K562 (cell line): ENCODE data around the gene EIF4E1B. TPM values are rescaled to one million over a fixed set of nuclear protein-coding genes. Genes with fewer than 3 reads are reported as not detected.

Experiments
- ATAC-seq: fragments of 200-7000 bp; cut with Tn5 transposase; 3 replicates; pipeline ENCODE4 v1.9.1; 2020; ENCODE audit warnings: moderate library complexity
- BruUV-seq: library from RNA; stranded (reverse); fragments of 400-500 nt; replicated peaks from 2 replicates; lab custom pipeline; 2021; lab: Mats Ljungman, UMichigan
- CTCF ChIA-PET: fragments of 300-600 bp; formaldehyde crosslinking; extraction: SDS; loops from one replicate; lab custom pipeline; 2021; ENCODE audit warnings: low intra/inter-chr PET ratio; lab: Yijun Ruan, JAX
- POLR2A ChIA-PET: fragments of 300-600, 350-650 bp; sonication (Branson Sonifier 250); formaldehyde crosslinking; extraction: SDS; loops from one replicate; lab custom pipeline; 2021; ENCODE audit warnings: antibody characterized with exemption, inconsistent platforms; lab: Yijun Ruan, JAX
- DNase-seq, 4 experiments: peaks; one replicate each; pipeline versions ENCODE4 v3.0.0 to v3.0.0-alpha.2; 2011 to 2018; ENCODE audit warnings: low spot score in 3 of 4, mixed read lengths in 3 of 4; ENCODE audit errors: extremely low read depth in 1 of 4
- FAIRE-seq: peaks from 2 replicates; lab custom pipeline; 2011; peaks lifted over from hg19 to GRCh38; lab: Jason Lieb, UNC
- H2AFZ ChIP-seq: 2 replicates; pipeline ENCODE4 v1.6.0; 2011; ENCODE audit warnings: low read depth, low read length, control low read depth, inconsistent platforms
- H3K27ac ChIP-seq: fragments of 200-600 bp; 3 replicates; pipeline ENCODE4 v1.8.0; 2011; ENCODE audit warnings: low read depth, mild to moderate bottlenecking, control low read depth, inconsistent platforms, low read length, moderate library complexity, mixed read lengths; ENCODE audit errors: extremely low read depth
- H3K27me3 ChIP-seq, 2 experiments: fragments of 300-600 bp in 1 of 2; 2 replicates in 1 of 2; 3 replicates in 1 of 2; pipeline versions ENCODE4 v1.6.0 to v1.8.0; 2011; ENCODE audit warnings: inconsistent platforms in 2 of 2, low read length in 2 of 2, mild to moderate bottlenecking in 1 of 2, mixed read lengths in 1 of 2, moderate library complexity in 1 of 2; ENCODE audit not compliant: control insufficient read depth in 2 of 2, insufficient read depth in 2 of 2
- H3K36me3 ChIP-seq: fragments of 300-600 bp; 3 replicates; pipeline ENCODE4 v1.8.0; 2011; ENCODE audit warnings: mild to moderate bottlenecking, low read length, inconsistent platforms; ENCODE audit not compliant: control insufficient read depth, insufficient read depth
- H3K4me1 ChIP-seq, 2 experiments: fragments of 200-600 bp in 1 of 2; replicated peaks in 1 of 2; 2 replicates in 1 of 2; 3 replicates in 1 of 2; pipeline versions ENCODE4 v1.5.1 to v1.8.0; 2011; ENCODE audit warnings: inconsistent platforms in 2 of 2, low read length in 2 of 2, mild to moderate bottlenecking in 1 of 2, mixed read lengths in 1 of 2, moderate library complexity in 1 of 2; ENCODE audit not compliant: control insufficient read depth in 2 of 2, insufficient read depth in 2 of 2
- H3K4me2 ChIP-seq: 2 replicates; pipeline ENCODE4 v1.6.1; 2011; ENCODE audit warnings: low read length, control low read depth, inconsistent platforms, mixed read lengths; ENCODE audit not compliant: insufficient read depth
- H3K4me3 ChIP-seq: fragments of 200-600 bp; sonication (generic), shearing (Covaris generic); 2 replicates; pipeline ENCODE4 v1.5.1; 2016; ENCODE audit warnings: control low read depth, inconsistent platforms
- H3K79me2 ChIP-seq: fragments of 200-600 bp; 3 replicates; pipeline ENCODE4 v1.8.0; 2011; ENCODE audit warnings: low read length, inconsistent platforms; ENCODE audit not compliant: control insufficient read depth, insufficient read depth
- H3K9ac ChIP-seq, 2 experiments: 2 replicates each; pipeline versions ENCODE4 v1.6.0 to v1.6.1; 2011; ENCODE audit warnings: low read depth in 2 of 2, low read length in 2 of 2, control low read depth in 1 of 2, inconsistent platforms in 1 of 2, mild to moderate bottlenecking in 1 of 2, mixed read lengths in 1 of 2; ENCODE audit not compliant: insufficient read depth in 1 of 2
- H3K9me1 ChIP-seq: one replicate; pipeline ENCODE4 v1.6.0; 2011; ENCODE audit warnings: inconsistent platforms, mild to moderate bottlenecking, low read length, moderate library complexity; ENCODE audit not compliant: control insufficient read depth, insufficient read depth
- H3K9me3 ChIP-seq: replicated peaks from 2 replicates; pipeline ENCODE4 v1.5.1; 2011; ENCODE audit warnings: low read depth, low read length, inconsistent platforms; ENCODE audit not compliant: control insufficient read depth, insufficient read depth
- H4K20me1 ChIP-seq: replicated peaks from 2 replicates; pipeline ENCODE4 v1.6.1; 2011; ENCODE audit warnings: low read length, inconsistent platforms, mixed read lengths; ENCODE audit not compliant: control insufficient read depth, insufficient read depth
- CBX3 ChIP-seq, 2 experiments: IDR thresholded peaks; 1 replicate in 1 of 2; 2 replicates in 1 of 2; pipeline ENCODE4 v1.6.1; 2012; ENCODE audit warnings: inconsistent platforms in 2 of 2, low read length in 2 of 2, borderline replicate concordance in 1 of 2, control low read depth in 1 of 2
- CEBPB ChIP-seq: fragments of 450-650 bp; IDR thresholded peaks from 2 replicates; pipeline ENCODE4 v1.6.1; 2016; ENCODE audit warnings: missing genetic modification characterization, missing compliant biosample characterization
- GATAD2A ChIP-seq: fragments of 450-650 bp; IDR thresholded peaks from 2 replicates; pipeline ENCODE4 v1.6.1; 2017
- HCFC1 ChIP-seq: IDR thresholded peaks from 2 replicates; pipeline ENCODE4 v1.6.1; 2012; ENCODE audit warnings: low read depth, low read length, improper control_type of control experiment
- MAX ChIP-seq: sonication (generic); formaldehyde crosslinking; IDR thresholded peaks from 2 replicates; pipeline ENCODE4 v1.9.0; 2022; ENCODE audit warnings: mild to moderate bottlenecking, missing genetic modification reagents
- PHF8 ChIP-seq: fragments of 200-600 bp; sonication (generic); IDR thresholded peaks from 2 replicates; pipeline ENCODE4 v1.6.1; 2012; ENCODE audit warnings: mixed run types, mild to moderate bottlenecking, inconsistent platforms, low read length, moderate library complexity, borderline replicate concordance
- RNF219 ChIP-seq: fragments of 250-450 bp; sonication (Bioruptor Pico); IDR thresholded peaks from 2 replicates; pipeline ENCODE4 v1.5.0; 2022; ENCODE audit warnings: mild to moderate bottlenecking
- TFAM ChIP-seq: fragments of 250-450 bp; sonication (Bioruptor Pico); conservative IDR thresholded peaks from 2 replicates; pipeline ENCODE4 v1.5.0; 2021; ENCODE audit warnings: mild to moderate bottlenecking, moderate library complexity
- THAP12 ChIP-seq: fragments of 250-450 bp; sonication (Bioruptor Pico); IDR thresholded peaks from 2 replicates; pipeline ENCODE4 v1.9.0; 2021; ENCODE audit warnings: mild to moderate bottlenecking, inconsistent platforms
- ZBTB8A ChIP-seq: fragments of 450-650 bp; IDR thresholded peaks from 2 replicates; pipeline ENCODE4 v1.6.1; 2018; ENCODE audit warnings: mild to moderate bottlenecking, moderate library complexity; ENCODE audit not compliant: partially characterized antibody
- ZFP1 ChIP-seq: fragments of 450-650 bp; formaldehyde crosslinking; IDR thresholded peaks from 2 replicates; pipeline ENCODE4 v1.4.0; 2020; ENCODE audit warnings: mild to moderate bottlenecking, mixed read lengths
- ZFPM2 ChIP-seq: fragments of 250-450 bp; sonication (Bioruptor Pico); IDR thresholded peaks from 2 replicates; pipeline ENCODE4 v1.5.1; 2022; ENCODE audit warnings: mild to moderate bottlenecking
- ZNF197 ChIP-seq: fragments of 200-800 bp; sonication (Bioruptor generic); IDR thresholded peaks from 2 replicates; pipeline ENCODE4 v1.6.1; 2016; ENCODE audit warnings: low read depth, missing genetic modification characterization, missing compliant biosample characterization
- ZNF280B ChIP-seq: fragments of 250-450 bp; sonication (Bioruptor Pico); IDR thresholded peaks from 2 replicates; pipeline ENCODE4 v1.5.1; 2021; ENCODE audit warnings: mild to moderate bottlenecking
- ZNF398 ChIP-seq: fragments of 250-450 bp; sonication (Bioruptor Pico); IDR thresholded peaks from 2 replicates; pipeline ENCODE4 v1.8.0; 2021; ENCODE audit warnings: moderate library complexity, mild to moderate bottlenecking, inconsistent platforms
- ZNF41 ChIP-seq: fragments of 250-450 bp; sonication (Bioruptor Pico); conservative IDR thresholded peaks from 2 replicates; pipeline ENCODE4 v1.4.0; 2020; ENCODE audit warnings: mild to moderate bottlenecking
- WGBS: fragments of 100-300 bp; shearing (Covaris generic); methylation state at CpG from one replicate; pipeline ENCODE4 v1.1.6; 2016; ENCODE audit warnings: low coverage, mixed read lengths; ENCODE audit not compliant: insufficient coverage; ENCODE audit errors: missing lambda C conversion rate; 5-methylcytosine and 5-hydroxymethylcytosine counted together
- in situ Hi-C: fragments of 300-500 bp; cut with MboI; formaldehyde crosslinking; loops from 4 replicates; pipeline ENCODE4 v1.15.0; 2018; ENCODE audit warnings: inconsistent platforms, mixed read lengths
- intact Hi-C: fragments of 100-400 bp; cut with micrococcal nuclease; formaldehyde crosslinking; loops from 2 replicates; pipeline ENCODE4 v1.14.2; 2022
- polyA plus RNA-seq, 8 experiments: library from polyadenylated mRNA; depleted of rRNA in 4 of 8; stranded (reverse) in 5 of 8; unstranded in 3 of 8; fragments of >200 nt; fragmentation: Nextera tagmentation in 2 of 8; fragmentation: Illumina TruSeq in 1 of 8; extraction: Ambion mirVana in 2 of 8; extraction: Trizol in 1 of 8; gene quantifications; 2 replicates each; pipeline versions ENCODE4 v1.2.1 to v1.2.3, GENCODE V29; 2011 to 2014; ENCODE audit warnings: inconsistent platforms in 1 of 8, missing spikeins in 1 of 8
- total RNA-seq, 7 experiments: library from RNA; depleted of rRNA in 6 of 7; stranded (reverse); fragments of >200 nt in 6 of 7; fragmentation: Illumina TruSeq in 2 of 7; extraction: Trizol in 2 of 7; gene quantifications; 2 replicates each; pipeline versions ENCODE4 v1.2.1 to v1.2.3, GENCODE V29; 2011 to 2021; ENCODE audit warnings: low replicate concordance in 1 of 7

Gene EIF4E1B
- total and polyA plus RNA-seq, 9 of the 15 experiments (the other 6 are each of a cell fraction or from before 2014, with no cell fraction given), result not detected

GRCh38 chr5:176692326-176692725, 61.9 kb downstream of the EIF4E1B start:
- Histone ChIP-seq H3K9ac (no peak overlapping the region), H3K9me3 (no peaks in the 10 kb centered on the region), H3K4me3 (no peak overlapping the region), H3K36me3 (no peaks in the 10 kb centered on the region), H2AFZ (no peak overlapping the region), H3K79me2 (no peaks in the 10 kb centered on the region), H3K9me1 (no peaks in the 10 kb centered on the region), H3K27me3 (peaks cover 32 to 79% of the 10 kb centered on the region in 2 experiments), H3K27ac (no peak overlapping the region), H3K4me1 (peaks cover 0 to 12% of the 10 kb centered on the region in 2 experiments; a peak in 3 of 5 replicates), H3K4me2 (no peak overlapping the region), H4K20me1 (no peaks in the 10 kb centered on the region; the same call in 1 of the 2 replicates)
- no peak for FAIRE-seq
- intact Hi-C loops, result no loop called here
- no peak for DNase-seq
- no peak for ATAC-seq
- 8% methylated on average over 5 of the region's 5 CpGs for WGBS
- no TSS peak for BruUV-seq
- in situ Hi-C loops, result no loop called here
- ChIA-PET CTCF (no interaction called here), POLR2A (no interaction called here)
- TF ChIP-seq ZBTB8A (no peak), RNF219 (CRISPR knock-in tag) (no peak), TFAM (CRISPR knock-in tag) (no peak), THAP12 (CRISPR knock-in tag) (no peak), ZNF197 (CRISPR knock-in tag) (no peak), MAX (no peak), ZNF398 (CRISPR knock-in tag) (no peak), ZNF41 (CRISPR knock-in tag) (no peak), HCFC1 (no peak), CBX3 (IDR thresholded peaks at IDR 0.05; ENCODE audit: borderline replicate concordance in 1 of 2, low read length in 2 of 2) (no peak), PHF8 (no peak), GATAD2A (no peak), CEBPB (tag) (no peak), ZFP1 (CRISPR knock-in tag) (no peak), ZFPM2 (CRISPR knock-in tag) (no peak), ZNF280B (CRISPR knock-in tag) (no peak)
